ENCODE data around the gene TUB.

Gene TUB

GRCh38 chr11:8094656-8095055 lies 13.6 kb downstream of the TUB start:
- Histone ChIP-seq H3K9ac (ENCODE audit: low read length) (no peak overlapping the region), H3K4me3 (ENCODE audit: low read depth, low read length) (no peak overlapping the region), H3K36me3 (ENCODE audit: control insufficient read depth, insufficient read depth, low read length) (peaks cover 43% of the 10 kb centered on the region), H3K27ac (ENCODE audit: low read depth, low read length) (no peak overlapping the region), H3K9me3 (ENCODE audit: control insufficient read depth, insufficient read depth, low read depth, low read length) (no peaks in the 10 kb centered on the region), H3K27me3 (ENCODE audit: control insufficient read depth, insufficient read depth, low read length) (no peaks in the 10 kb centered on the region), H3K4me1 (ENCODE audit: control insufficient read depth, insufficient read depth, low read length) (no peaks in the 10 kb centered on the region)

DNA sequence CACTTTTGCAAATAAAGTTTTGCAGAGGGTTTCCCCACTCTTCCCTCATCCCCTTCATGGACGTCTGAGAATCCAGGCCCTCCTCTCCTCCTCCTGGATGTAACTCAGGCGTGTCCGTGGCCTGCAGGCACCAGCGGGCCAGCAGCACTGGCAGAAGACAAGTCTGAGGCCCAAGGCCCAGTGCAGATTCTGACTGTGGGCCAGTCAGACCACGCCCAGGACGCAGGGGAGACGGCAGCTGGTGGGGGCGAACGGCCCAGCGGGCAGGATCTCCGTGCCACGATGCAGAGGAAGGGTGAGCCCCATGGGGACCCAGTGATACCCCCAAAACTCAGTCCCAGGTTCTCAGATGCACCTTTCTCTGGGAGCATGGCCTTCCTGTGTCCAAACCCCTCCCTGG lies 14.4 kb downstream of the TUB start:
- Histone ChIP-seq H3K9ac (ENCODE audit: low read length) (no peak overlapping the region), H3K4me1 (ENCODE audit: control insufficient read depth, insufficient read depth, low read length) (no peaks in the 10 kb centered on the region), H3K27ac (ENCODE audit: low read depth, low read length) (no peak overlapping the region), H3K27me3 (ENCODE audit: control insufficient read depth, insufficient read depth, low read length) (no peaks in the 10 kb centered on the region), H3K36me3 (ENCODE audit: control insufficient read depth, insufficient read depth, low read length) (peaks cover 50% of the 10 kb centered on the region), H3K4me3 (ENCODE audit: low read depth, low read length) (no peak overlapping the region), H3K9me3 (ENCODE audit: control insufficient read depth, insufficient read depth, low read depth, low read length) (no peaks in the 10 kb centered on the region)

DNA sequence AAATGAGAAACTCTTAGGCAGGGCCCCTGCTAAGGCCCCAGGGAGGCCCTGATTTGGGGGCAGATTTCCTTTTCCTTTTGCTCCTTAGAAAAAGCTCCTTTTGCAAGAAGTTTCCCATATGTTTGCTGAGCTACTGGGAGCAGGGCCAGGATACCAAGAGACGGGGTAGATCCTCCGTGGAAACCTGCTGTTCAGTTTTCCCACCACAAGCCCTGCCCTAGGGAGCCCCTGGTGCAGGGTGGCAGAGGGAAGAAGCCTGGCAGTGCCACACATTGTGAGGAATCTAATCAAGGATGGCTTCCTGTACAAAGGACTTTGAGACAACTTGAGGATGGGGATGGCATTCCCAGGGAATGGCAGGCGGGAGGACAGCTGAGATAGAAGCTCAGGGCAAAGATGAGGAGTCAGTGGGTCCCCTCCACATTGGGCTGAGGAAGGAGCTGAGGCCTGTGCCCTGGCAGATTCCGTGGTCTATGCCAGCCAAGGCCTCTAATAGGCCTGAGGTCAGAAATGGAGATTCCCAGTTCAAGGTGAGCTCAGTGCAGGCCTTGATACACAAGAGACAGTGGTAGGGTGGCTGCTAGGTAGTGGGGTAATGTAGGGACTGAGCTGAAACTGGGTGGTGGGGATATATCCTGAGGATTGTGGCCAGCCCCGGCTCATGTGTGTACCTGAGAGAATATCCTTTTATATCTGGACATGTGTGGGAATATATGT lies 15.0 kb downstream of the TUB start:
- no peak overlapping the region for H3K9ac ChIP-seq (ENCODE audit: low read length)
- no peaks in the 10 kb centered on the region for H3K9me3 ChIP-seq (ENCODE audit: control insufficient read depth, insufficient read depth, low read depth, low read length)
- peaks cover 56% of the 10 kb centered on the region for H3K36me3 ChIP-seq (ENCODE audit: control insufficient read depth, insufficient read depth, low read length)
- no peaks in the 10 kb centered on the region for H3K27me3 ChIP-seq (ENCODE audit: control insufficient read depth, insufficient read depth, low read length)
- H3K4me3 ChIP-seq (ENCODE audit: low read depth, low read length), result no peak overlapping the region
- no peak overlapping the region for H3K27ac ChIP-seq (ENCODE audit: low read depth, low read length)
- no peaks in the 10 kb centered on the region for H3K4me1 ChIP-seq (ENCODE audit: control insufficient read depth, insufficient read depth, low read length)

DNA sequence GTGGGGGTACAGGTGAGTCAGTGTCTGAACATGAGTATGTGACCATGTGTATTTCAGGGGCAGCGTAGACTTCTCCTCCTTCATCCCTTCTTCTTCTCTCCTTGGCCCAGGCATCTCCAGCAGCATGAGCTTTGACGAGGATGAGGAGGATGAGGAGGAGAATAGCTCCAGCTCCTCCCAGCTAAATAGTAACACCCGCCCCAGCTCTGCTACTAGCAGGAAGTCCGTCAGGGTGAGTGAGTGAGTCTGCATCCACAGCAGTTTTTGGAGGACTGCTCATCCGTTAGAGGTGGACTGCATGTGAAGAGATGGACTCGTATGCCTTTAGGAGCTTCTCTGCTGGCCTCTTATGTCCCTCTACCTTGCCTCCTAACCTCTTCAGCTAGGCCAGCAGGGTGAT lies 15.6 kb downstream of the TUB start:
- Histone ChIP-seq H3K4me3 (ENCODE audit: low read depth, low read length) (no peak overlapping the region), H3K27me3 (ENCODE audit: control insufficient read depth, insufficient read depth, low read length) (no peaks in the 10 kb centered on the region), H3K9ac (ENCODE audit: low read length) (no peak overlapping the region), H3K36me3 (ENCODE audit: control insufficient read depth, insufficient read depth, low read length) (peaks cover 62% of the 10 kb centered on the region), H3K9me3 (ENCODE audit: control insufficient read depth, insufficient read depth, low read depth, low read length) (no peaks in the 10 kb centered on the region), H3K4me1 (ENCODE audit: control insufficient read depth, insufficient read depth, low read length) (no peaks in the 10 kb centered on the region), H3K27ac (ENCODE audit: low read depth, low read length) (no peak overlapping the region)

GRCh38 chr11:8097062-8097461 lies 16.1 kb downstream of the TUB start:
- no peak overlapping the region for H3K9ac ChIP-seq (ENCODE audit: low read length)
- H3K27ac ChIP-seq (ENCODE audit: low read depth, low read length), result no peak overlapping the region
- no peak overlapping the region for H3K4me3 ChIP-seq (ENCODE audit: low read depth, low read length)
- no peaks in the 10 kb centered on the region for H3K4me1 ChIP-seq (ENCODE audit: control insufficient read depth, insufficient read depth, low read length)
- H3K27me3 ChIP-seq (ENCODE audit: control insufficient read depth, insufficient read depth, low read length), result no peaks in the 10 kb centered on the region
- H3K9me3 ChIP-seq (ENCODE audit: control insufficient read depth, insufficient read depth, low read depth, low read length), result no peaks in the 10 kb centered on the region
- H3K36me3 ChIP-seq (ENCODE audit: control insufficient read depth, insufficient read depth, low read length), result peaks cover 66% of the 10 kb centered on the region

DNA sequence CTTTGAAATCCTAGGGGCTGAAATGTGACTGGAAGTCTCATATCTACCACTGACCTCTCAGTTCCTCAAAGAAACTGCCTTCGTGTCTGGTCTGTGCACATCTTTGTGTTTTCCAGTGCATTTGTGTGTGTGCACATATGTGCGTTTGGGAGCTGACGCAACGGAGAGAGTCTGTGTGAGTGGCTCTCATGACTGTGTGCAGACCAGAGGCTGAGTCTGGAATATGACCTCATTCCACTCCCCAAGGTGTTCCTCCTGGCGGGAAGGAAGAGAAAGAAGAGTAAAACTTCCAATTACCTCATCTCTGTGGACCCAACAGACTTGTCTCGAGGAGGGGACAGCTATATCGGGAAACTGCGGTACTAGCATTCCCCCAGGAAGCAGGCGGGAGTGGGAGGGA lies 16.5 kb downstream of the TUB start:
- Histone ChIP-seq H3K9me3 (ENCODE audit: control insufficient read depth, insufficient read depth, low read depth, low read length) (no peaks in the 10 kb centered on the region), H3K27ac (ENCODE audit: low read depth, low read length) (no peak overlapping the region), H3K27me3 (ENCODE audit: control insufficient read depth, insufficient read depth, low read length) (no peaks in the 10 kb centered on the region), H3K4me3 (ENCODE audit: low read depth, low read length) (no peak overlapping the region), H3K36me3 (ENCODE audit: control insufficient read depth, insufficient read depth, low read length) (peaks cover 70% of the 10 kb centered on the region), H3K9ac (ENCODE audit: low read length) (no peak overlapping the region), H3K4me1 (ENCODE audit: control insufficient read depth, insufficient read depth, low read length) (no peaks in the 10 kb centered on the region)

DNA sequence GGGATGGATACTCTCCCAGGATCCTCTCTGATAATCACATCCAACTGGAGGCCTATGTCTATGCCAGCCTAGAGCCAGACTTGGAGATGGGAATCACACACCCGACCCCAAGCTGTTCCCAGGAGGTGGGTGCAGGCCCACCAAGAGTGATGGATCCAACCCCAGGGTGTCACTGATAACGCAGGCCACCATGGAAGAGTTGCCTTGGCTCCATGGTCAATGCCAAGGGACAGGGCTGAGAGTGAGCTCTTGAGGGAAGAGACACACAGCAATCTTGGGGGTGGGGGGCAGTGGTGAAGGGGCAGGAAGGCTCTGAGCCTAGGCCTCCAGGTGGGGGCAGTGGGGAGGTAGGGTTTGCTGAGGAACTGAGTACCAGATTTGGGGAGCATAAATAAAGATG lies 16.9 kb downstream of the TUB start:
- Histone ChIP-seq H3K4me1 (ENCODE audit: control insufficient read depth, insufficient read depth, low read length) (no peaks in the 10 kb centered on the region), H3K9ac (ENCODE audit: low read length) (no peak overlapping the region), H3K27me3 (ENCODE audit: control insufficient read depth, insufficient read depth, low read length) (no peaks in the 10 kb centered on the region), H3K36me3 (ENCODE audit: control insufficient read depth, insufficient read depth, low read length) (peaks cover 73% of the 10 kb centered on the region), H3K4me3 (ENCODE audit: low read depth, low read length) (no peak overlapping the region), H3K9me3 (ENCODE audit: control insufficient read depth, insufficient read depth, low read depth, low read length) (no peaks in the 10 kb centered on the region), H3K27ac (ENCODE audit: low read depth, low read length) (no peak overlapping the region)

- no peaks in the 10 kb centered on the region for H3K27me3 ChIP-seq (ENCODE audit: control insufficient read depth, insufficient read depth, low read length)
- H3K9me3 ChIP-seq (ENCODE audit: control insufficient read depth, insufficient read depth, low read depth, low read length), result no peaks in the 10 kb centered on the region
- no peaks in the 10 kb centered on the region for H3K4me1 ChIP-seq (ENCODE audit: control insufficient read depth, insufficient read depth, low read length)
- no peak overlapping the region for H3K27ac ChIP-seq (ENCODE audit: low read depth, low read length)
- H3K36me3 ChIP-seq (ENCODE audit: control insufficient read depth, insufficient read depth, low read length), result peaks cover 73% of the 10 kb centered on the region
- no peak overlapping the region for H3K4me3 ChIP-seq (ENCODE audit: low read depth, low read length)
- no peak overlapping the region for H3K9ac ChIP-seq (ENCODE audit: low read length)
These were observed 17.4 kb downstream of the TUB start for GRCh38 chr11:8098361-8098760.

GRCh38 chr11:8098879-8099278 lies 17.9 kb downstream of the TUB start:
- Histone ChIP-seq H3K36me3 (ENCODE audit: control insufficient read depth, insufficient read depth, low read length) (peaks cover 78% of the 10 kb centered on the region), H3K27me3 (ENCODE audit: control insufficient read depth, insufficient read depth, low read length) (no peaks in the 10 kb centered on the region), H3K9me3 (ENCODE audit: control insufficient read depth, insufficient read depth, low read depth, low read length) (no peaks in the 10 kb centered on the region), H3K4me3 (ENCODE audit: low read depth, low read length) (no peak overlapping the region), H3K27ac (ENCODE audit: low read depth, low read length) (no peak overlapping the region), H3K4me1 (ENCODE audit: control insufficient read depth, insufficient read depth, low read length) (no peaks in the 10 kb centered on the region), H3K9ac (ENCODE audit: low read length) (no peak overlapping the region)

DNA sequence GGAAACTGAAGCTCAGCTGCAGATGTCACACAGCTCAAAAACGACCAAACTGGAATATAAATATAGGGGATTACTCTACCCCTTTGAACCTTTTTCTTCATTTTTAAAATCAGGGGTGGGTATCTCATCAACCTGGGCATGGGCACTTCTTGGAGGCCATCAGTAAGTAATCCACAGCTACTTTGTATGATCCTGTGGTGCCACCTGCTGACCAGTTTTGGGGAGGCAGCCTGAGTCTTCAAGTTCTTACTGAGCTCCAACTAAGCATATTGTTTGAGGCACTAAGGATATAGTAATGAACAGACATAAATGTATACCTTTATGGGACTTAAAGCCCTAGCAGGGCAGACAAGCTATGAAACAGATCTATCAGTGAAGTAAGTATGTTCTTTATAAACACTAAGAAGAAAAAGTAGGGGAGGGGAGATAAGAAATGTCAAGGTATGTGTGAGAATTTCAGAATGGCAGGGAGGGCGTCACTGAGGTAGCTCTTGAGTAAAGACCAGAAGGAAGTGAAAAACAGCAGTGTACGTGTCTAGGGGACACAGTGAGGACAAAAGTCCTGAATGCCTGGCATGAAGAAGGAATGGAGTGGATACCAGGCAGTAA lies 18.4 kb downstream of the TUB start:
- H3K9me3 ChIP-seq (ENCODE audit: control insufficient read depth, insufficient read depth, low read depth, low read length), result no peaks in the 10 kb centered on the region
- no peak overlapping the region for H3K4me3 ChIP-seq (ENCODE audit: low read depth, low read length)
- peaks cover 79% of the 10 kb centered on the region for H3K36me3 ChIP-seq (ENCODE audit: control insufficient read depth, insufficient read depth, low read length)
- no peak overlapping the region for H3K9ac ChIP-seq (ENCODE audit: low read length)
- no peaks in the 10 kb centered on the region for H3K27me3 ChIP-seq (ENCODE audit: control insufficient read depth, insufficient read depth, low read length)
- H3K4me1 ChIP-seq (ENCODE audit: control insufficient read depth, insufficient read depth, low read length), result no peaks in the 10 kb centered on the region
- no peak overlapping the region for H3K27ac ChIP-seq (ENCODE audit: low read depth, low read length)

GRCh38 chr11:8100158-8100557 lies 19.1 kb downstream of the TUB start:
- no peak overlapping the region for H3K9ac ChIP-seq (ENCODE audit: low read length)
- no peaks in the 10 kb centered on the region for H3K4me1 ChIP-seq (ENCODE audit: control insufficient read depth, insufficient read depth, low read length)
- H3K27me3 ChIP-seq (ENCODE audit: control insufficient read depth, insufficient read depth, low read length), result no peaks in the 10 kb centered on the region
- no peaks in the 10 kb centered on the region for H3K9me3 ChIP-seq (ENCODE audit: control insufficient read depth, insufficient read depth, low read depth, low read length)
- peaks cover 78% of the 10 kb centered on the region for H3K36me3 ChIP-seq (ENCODE audit: control insufficient read depth, insufficient read depth, low read length)
- H3K27ac ChIP-seq (ENCODE audit: low read depth, low read length), result no peak overlapping the region
- H3K4me3 ChIP-seq (ENCODE audit: low read depth, low read length), result no peak overlapping the region
